ENCODE results near the gene UBAC2.

DNA sequence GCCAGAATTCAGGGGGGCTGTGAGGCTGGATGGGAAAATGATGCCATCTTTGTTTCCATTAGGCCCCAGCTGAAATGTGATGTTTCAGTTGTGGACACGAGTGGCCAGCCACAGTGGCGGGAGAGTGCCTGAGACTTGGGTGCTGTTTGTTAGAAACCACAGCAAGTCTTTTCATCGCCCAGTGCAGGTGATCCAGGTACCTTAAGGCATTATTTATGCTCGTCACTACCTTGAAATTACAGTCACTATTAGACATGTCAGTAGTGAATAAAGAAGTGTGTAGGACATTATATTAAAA, 218.1 kb downstream of the UBAC2 start:
- TF ChIP-seq POLR2AphosphoS5 (IDR thresholded peaks at IDR 0.05; ENCODE audit: low read depth, low read length): no peak
- TF ChIP-seq POLR2A (IDR thresholded peaks at IDR 0.05; ENCODE audit: low read depth, low read length): no peak
- TF ChIP-seq TAF1 (IDR thresholded peaks at IDR 0.05; ENCODE audit: low read depth, low read length): no peak
- TF ChIP-seq PAX5 (IDR thresholded peaks at IDR 0.05; ENCODE audit: insufficient read depth, low read length, severe bottlenecking): no peak
- TF ChIP-seq SPI1 (IDR thresholded peaks at IDR 0.05; ENCODE audit: low read depth, low read length): no peak
